HepG2 (cell line): ENCODE results near the gene DNAI4. TPM values are rescaled to one million over a fixed set of nuclear protein-coding genes. Genes with fewer than 3 reads are reported as not detected.

ENCODE experiments used
- ZBTB40 ChIP-seq, 2 experiments: fragments of 450-650 bp in 1 of 2; sonication (generic) in 1 of 2; formaldehyde crosslinking in 1 of 2; IDR thresholded peaks; 2 replicates each; pipeline versions ENCODE4 v1.6.1 to v1.8.0; 2016 to 2022; ENCODE audit warnings: antibody characterized with exemption in 1 of 2, mild to moderate bottlenecking in 1 of 2, missing genetic modification reagents in 1 of 2
- ZNF547 ChIP-seq: sonication (generic); formaldehyde crosslinking; IDR thresholded peaks from 2 replicates; pipeline ENCODE4 v1.5.1; 2020; ENCODE audit warnings: mild to moderate bottlenecking, missing genetic modification reagents
- polyA plus RNA-seq, 8 experiments: library from polyadenylated mRNA; depleted of rRNA in 3 of 8; stranded (reverse) in 7 of 8; unstranded in 1 of 8; fragments of >200 nt; fragmentation: Illumina TruSeq in 4 of 8; extraction: Trizol in 4 of 8; gene quantifications; 2 replicates each; pipeline versions ENCODE4 v1.2.1 to v1.2.3, GENCODE V29; 2011 to 2016; ENCODE audit warnings: low read depth in 4 of 8, missing spikeins in 1 of 8, mixed read lengths in 1 of 8; ENCODE audit not compliant: insufficient read depth in 1 of 8
- total RNA-seq, 5 experiments: library from RNA; depleted of rRNA; stranded (reverse); fragments of >200 nt; fragmentation: Illumina TruSeq; extraction: Trizol; gene quantifications; 2 replicates each; pipeline ENCODE4 v1.2.3, GENCODE V29; 2016; ENCODE audit warnings: low read depth in 1 of 5

DNAI4 gene
- total and polyA plus RNA-seq, 2 of the 13 experiments (the other 11 are each of a cell fraction or from before 2014, with no cell fraction given), result 0.04 to 0.08 TPM

GRCh38 chr1:66769512-66770229, 155.0 kb downstream of the DNAI4 start (continued):
- no peak for TF ChIP-seq ZBTB40 (IDR thresholded peaks at IDR 0.05)
- TF ChIP-seq ZBTB40 (CRISPR knock-in tag; IDR thresholded peaks at IDR 0.05), result no peak
- no peak for TF ChIP-seq ZNF547 (CRISPR knock-in tag)
